PFSK-1 (cell line): ENCODE data around the gene SRGAP3.

Experiments
- FOXP2 ChIP-seq: optimal IDR thresholded peaks from 2 replicates; pipeline ENCODE3; 2011; ENCODE audit warnings: borderline replicate concordance, control low read depth, inconsistent platforms; ENCODE audit not compliant: insufficient read depth; ENCODE audit errors: extremely low read length, extremely low read depth
- POLR2AphosphoS5 ChIP-seq: IDR thresholded peaks from 2 replicates; pipeline ENCODE4 v1.6.1; 2012; ENCODE audit warnings: low read depth, mild to moderate bottlenecking, control low read depth, low read length, moderate library complexity
- SIN3A ChIP-seq: IDR thresholded peaks from 2 replicates; pipeline ENCODE4 v1.6.1; 2012; ENCODE audit warnings: mild to moderate bottlenecking, low read length, moderate library complexity, borderline replicate concordance; ENCODE audit not compliant: insufficient read depth
- TAF1 ChIP-seq: IDR thresholded peaks from 2 replicates; pipeline ENCODE4 v1.6.1; 2012; ENCODE audit warnings: low read length, control low read depth, borderline replicate concordance; ENCODE audit not compliant: insufficient read depth
- TF ChIP-seq, protein P1 (sequence below), 2 experiments: IDR thresholded peaks; 2 replicates each; pipeline versions ENCODE4 v1.6.1 to v1.8.0; 2011 to 2012; ENCODE audit warnings: low read depth in 2 of 2, low read length in 2 of 2, control low read depth in 1 of 2, inconsistent platforms in 1 of 2, mild to moderate bottlenecking in 1 of 2, moderate library complexity in 1 of 2; ENCODE audit not compliant: insufficient read depth in 1 of 2

Gene SRGAP3

DNA sequence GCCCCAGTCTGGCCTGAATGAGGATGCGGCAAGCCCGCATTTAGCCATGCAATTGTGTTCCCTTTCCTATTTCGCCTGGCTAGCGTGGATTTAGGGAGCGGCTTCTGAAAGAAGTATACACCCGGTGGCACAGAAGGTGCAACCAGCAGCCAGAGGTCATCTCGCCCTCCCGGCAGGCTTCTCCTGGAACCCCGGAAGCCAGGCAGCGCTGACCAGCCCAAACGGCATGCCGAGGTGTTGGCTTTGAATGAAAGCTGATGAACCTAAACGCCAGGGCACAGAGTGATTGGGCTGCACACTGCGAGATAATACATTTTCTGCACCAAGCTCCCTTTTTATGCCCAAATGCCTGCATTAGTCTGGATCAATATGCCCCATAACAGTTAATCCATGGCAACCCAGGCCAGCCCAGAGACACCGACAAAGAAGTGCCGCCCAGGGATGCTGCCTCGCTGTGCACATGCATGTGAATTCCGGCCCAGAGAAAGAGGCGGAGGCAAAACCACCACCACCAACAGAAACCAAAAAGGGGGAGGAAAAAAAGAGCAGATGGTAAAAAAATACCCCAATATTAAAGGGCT, 1.4 kb downstream of the SRGAP3 start:
- TF ChIP-seq, protein P1, sequence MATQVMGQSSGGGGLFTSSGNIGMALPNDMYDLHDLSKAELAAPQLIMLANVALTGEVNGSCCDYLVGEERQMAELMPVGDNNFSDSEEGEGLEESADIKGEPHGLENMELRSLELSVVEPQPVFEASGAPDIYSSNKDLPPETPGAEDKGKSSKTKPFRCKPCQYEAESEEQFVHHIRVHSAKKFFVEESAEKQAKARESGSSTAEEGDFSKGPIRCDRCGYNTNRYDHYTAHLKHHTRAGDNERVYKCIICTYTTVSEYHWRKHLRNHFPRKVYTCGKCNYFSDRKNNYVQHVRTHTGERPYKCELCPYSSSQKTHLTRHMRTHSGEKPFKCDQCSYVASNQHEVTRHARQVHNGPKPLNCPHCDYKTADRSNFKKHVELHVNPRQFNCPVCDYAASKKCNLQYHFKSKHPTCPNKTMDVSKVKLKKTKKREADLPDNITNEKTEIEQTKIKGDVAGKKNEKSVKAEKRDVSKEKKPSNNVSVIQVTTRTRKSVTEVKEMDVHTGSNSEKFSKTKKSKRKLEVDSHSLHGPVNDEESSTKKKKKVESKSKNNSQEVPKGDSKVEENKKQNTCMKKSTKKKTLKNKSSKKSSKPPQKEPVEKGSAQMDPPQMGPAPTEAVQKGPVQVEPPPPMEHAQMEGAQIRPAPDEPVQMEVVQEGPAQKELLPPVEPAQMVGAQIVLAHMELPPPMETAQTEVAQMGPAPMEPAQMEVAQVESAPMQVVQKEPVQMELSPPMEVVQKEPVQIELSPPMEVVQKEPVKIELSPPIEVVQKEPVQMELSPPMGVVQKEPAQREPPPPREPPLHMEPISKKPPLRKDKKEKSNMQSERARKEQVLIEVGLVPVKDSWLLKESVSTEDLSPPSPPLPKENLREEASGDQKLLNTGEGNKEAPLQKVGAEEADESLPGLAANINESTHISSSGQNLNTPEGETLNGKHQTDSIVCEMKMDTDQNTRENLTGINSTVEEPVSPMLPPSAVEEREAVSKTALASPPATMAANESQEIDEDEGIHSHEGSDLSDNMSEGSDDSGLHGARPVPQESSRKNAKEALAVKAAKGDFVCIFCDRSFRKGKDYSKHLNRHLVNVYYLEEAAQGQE (IDR thresholded peaks at IDR 0.05; ENCODE audit: insufficient read depth in 1 of 2, low read depth in 2 of 2, low read length in 2 of 2), result no peak
- no peak for TF ChIP-seq TAF1
- TF ChIP-seq POLR2AphosphoS5, result no peak

DNA sequence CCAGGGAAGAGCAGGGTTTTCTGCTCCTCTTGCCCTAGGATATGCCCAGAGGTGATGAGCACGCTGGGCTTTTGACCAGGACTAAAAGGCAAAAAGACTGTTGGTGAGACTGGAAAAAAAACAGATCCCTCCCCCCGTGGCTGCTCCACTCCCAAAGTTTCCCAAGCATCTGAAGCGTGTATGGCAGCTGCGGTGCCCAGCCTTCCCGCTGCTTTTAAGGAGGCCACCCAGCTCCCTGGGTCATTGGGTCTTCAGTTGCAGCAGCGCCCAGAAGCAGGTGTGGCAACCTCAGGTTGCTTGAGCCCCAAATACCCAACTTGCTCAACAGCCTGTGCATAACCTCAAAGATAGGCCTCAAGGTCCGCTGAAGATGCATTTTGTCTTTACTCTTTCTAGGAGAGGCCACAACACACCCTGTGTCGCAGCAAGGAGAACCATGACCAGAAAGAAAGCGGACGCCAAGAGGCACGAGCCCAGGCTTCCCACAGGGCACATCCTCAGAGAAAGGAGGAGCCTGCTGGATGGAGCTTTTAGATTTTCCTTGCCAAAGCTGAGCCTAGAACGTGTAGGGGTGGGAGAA, 2.0 kb downstream of the SRGAP3 start:
- TF ChIP-seq SIN3A, result no peak
- no peak for TF ChIP-seq POLR2AphosphoS5
- no peak for TF ChIP-seq FOXP2
- TF ChIP-seq, protein P1 (IDR thresholded peaks at IDR 0.05; ENCODE audit: insufficient read depth in 1 of 2, low read depth in 2 of 2, low read length in 2 of 2), result no peak
- TF ChIP-seq TAF1, result no peak

DNA sequence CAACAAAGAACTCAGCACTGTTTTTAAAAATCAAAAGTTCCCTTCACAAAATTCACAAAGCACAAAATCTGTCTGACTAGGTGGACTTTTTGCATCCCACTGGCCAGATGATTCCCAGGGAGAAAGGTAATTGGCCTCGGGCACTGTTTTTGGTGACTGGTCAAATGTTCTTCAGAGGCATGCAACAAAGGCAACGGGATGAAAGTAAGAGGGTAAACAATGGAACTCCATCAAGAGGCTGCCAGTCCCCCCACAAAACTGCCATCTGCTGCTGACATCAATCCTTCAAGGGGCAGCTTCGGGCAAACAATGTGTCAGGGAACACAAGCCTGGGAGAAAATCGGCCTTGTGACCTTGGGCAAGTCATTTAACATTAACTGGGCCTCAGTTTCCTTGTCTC, 3.3 kb downstream of the SRGAP3 start:
- TF ChIP-seq, protein P1 (IDR thresholded peaks at IDR 0.05; ENCODE audit: insufficient read depth in 1 of 2, low read depth in 2 of 2, low read length in 2 of 2), result no peak

DNA sequence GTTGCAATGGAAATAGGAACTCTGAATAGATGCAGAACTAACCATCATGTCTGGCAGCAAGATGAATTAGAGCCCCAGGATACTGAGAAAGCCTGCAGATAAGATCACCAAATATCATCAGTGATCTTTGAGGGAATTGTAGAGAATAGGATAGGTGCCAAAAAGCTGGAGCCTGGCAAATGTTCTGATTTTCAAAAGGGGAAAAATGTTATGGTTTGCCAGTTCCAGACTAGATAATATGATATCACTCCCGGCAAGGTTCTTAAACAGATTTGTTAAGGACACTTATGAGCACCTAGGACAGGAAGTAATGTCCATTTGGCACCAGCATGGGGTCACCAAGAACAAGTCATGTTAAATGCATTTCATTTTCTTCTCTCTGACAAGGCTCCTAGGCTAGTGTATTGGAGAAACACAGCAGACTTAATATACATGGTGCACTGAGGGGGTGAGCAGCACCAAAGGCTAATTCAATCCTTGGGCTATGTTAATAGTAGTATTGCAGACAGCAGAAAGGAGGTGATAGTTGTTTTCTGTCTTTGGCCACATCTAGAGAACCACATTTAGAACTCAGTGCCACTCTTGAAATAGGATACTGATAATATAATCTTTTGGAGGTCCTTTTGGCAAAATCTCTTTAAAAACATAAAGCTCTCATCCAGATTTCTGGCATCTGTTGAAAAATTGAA, 4.8 kb downstream of the SRGAP3 start:
- TF ChIP-seq SIN3A, result no peak
- no peak for TF ChIP-seq FOXP2
- no peak for TF ChIP-seq POLR2AphosphoS5
- no peak for TF ChIP-seq TAF1
- TF ChIP-seq, protein P1 (IDR thresholded peaks at IDR 0.05; ENCODE audit: insufficient read depth in 1 of 2, low read depth in 2 of 2, low read length in 2 of 2), result no peak

DNA sequence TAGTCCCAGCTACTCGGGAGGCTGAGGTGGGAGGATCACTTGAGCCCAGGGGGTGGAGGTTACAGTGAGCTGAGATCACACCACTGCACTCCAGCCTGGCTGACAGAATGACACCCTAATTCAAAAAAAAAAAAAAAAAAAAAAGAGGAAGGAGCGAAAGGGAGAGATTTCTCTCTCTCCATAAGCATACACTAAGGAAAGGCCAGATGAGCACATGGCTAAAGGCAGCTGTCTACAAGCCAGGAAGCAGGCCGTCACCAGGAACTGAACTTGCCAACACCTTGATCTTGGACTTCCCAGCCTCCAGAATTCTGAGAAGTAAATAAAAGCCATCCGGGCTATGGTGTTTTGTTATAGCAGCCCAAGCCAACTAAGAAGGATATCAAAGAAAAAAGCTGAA, 7.5 kb downstream of the SRGAP3 start:
- TF ChIP-seq, protein P1 (IDR thresholded peaks at IDR 0.05; ENCODE audit: insufficient read depth in 1 of 2, low read depth in 2 of 2, low read length in 2 of 2), result no peak
- TF ChIP-seq FOXP2 (no peak), SIN3A (no peak), POLR2AphosphoS5 (no peak), TAF1 (no peak)
